ENCODE results near the gene ZNF384. TPM values are rescaled to one million over a fixed set of nuclear protein-coding genes. Genes with fewer than 3 reads are reported as not detected.

ZNF384 gene
- polyA plus RNA-seq, 3 donors, result 82.7 to 105 (median 102) TPM

- no peak for DNase-seq
These were observed 24.3 kb downstream of the ZNF384 start for GRCh38 chr12:6664902-6665301.

- DNase-seq, result peak; percentile 100
These were observed 26.1 kb downstream of the ZNF384 start, which contains the start of gene ING4 for GRCh38 chr12:6662906-6663742. TSS of gene ING4 (minus strand) at chr12:6663119. CDS start at chr12:6663101, 18 bp downstream.

- DNase-seq, result no peak
These were observed 26.6 kb downstream of the ZNF384 start for GRCh38 chr12:6662602-6662905.

- DNase-seq, result no peak
These were observed 35.2 kb downstream of the ZNF384 start for GRCh38 chr12:6653987-6654386.

GRCh38 chr12:6653342-6653741 is 35.8 kb downstream of the ZNF384 start:
- no peak for DNase-seq

GRCh38 chr12:6652391-6652790 is 36.8 kb downstream of the ZNF384 start:
- no peak for DNase-seq

GRCh38 chr12:6650832-6651231 is 38.3 kb downstream of the ZNF384 start:
- no peak for DNase-seq

- DNase-seq, result peak; percentile 69
These were observed 42.0 kb downstream of the ZNF384 start, which contains the start of gene ACRBP for GRCh38 chr12:6647083-6647604. TSS of gene ACRBP (minus strand) at chr12:6647432. CDS start at chr12:6647366, 66 bp downstream.

- no peak for DNase-seq
These were observed 42.7 kb downstream of the ZNF384 start for GRCh38 chr12:6646276-6647082.

GRCh38 chr12:6644903-6645302 is 44.3 kb downstream of the ZNF384 start:
- peak; percentile 42 for DNase-seq

- no peak for DNase-seq
These were observed 44.9 kb downstream of the ZNF384 start for GRCh38 chr12:6644257-6644596.

- DNase-seq, result no peak
These were observed 45.5 kb downstream of the ZNF384 start for GRCh38 chr12:6643569-6644256.

GRCh38 chr12:6641131-6641530 is 48.0 kb downstream of the ZNF384 start:
- DNase-seq, result no peak

GRCh38 chr12:6640497-6640896 is 48.7 kb downstream of the ZNF384 start:
- no peak for DNase-seq

- DNase-seq, result no peak
These were observed 49.9 kb downstream of the ZNF384 start for GRCh38 chr12:6639151-6639801.

- no peak for DNase-seq
These were observed 50.9 kb downstream of the ZNF384 start for GRCh38 chr12:6638305-6638704.

- no peak for DNase-seq
These were observed 53.2 kb downstream of the ZNF384 start, which contains the start of gene LPAR5 for GRCh38 chr12:6635856-6636531. TSS of gene LPAR5 (minus strand) at chr12:6635959. CDS start at chr12:6621248, 14,711 bp downstream.

GRCh38 chr12:6635375-6635855 is 53.8 kb downstream of the ZNF384 start:
- no peak for DNase-seq

GRCh38 chr12:6632026-6632983 is 56.9 kb downstream of the ZNF384 start:
- no peak for DNase-seq

- DNase-seq, result no peak
These were observed 57.6 kb downstream of the ZNF384 start for GRCh38 chr12:6631549-6631961.
